Measurements from ENCODE around the gene TUBB8B. TPM values are rescaled to one million over a fixed set of nuclear protein-coding genes. Genes with fewer than 3 reads are reported as not detected.
"Not testable (repeated sequence)": the region's sequence is repeated elsewhere in the genome, so short reads cannot be mapped to it uniquely, and the experiment has no call there.

The TUBB8B gene
- total RNA-seq = not detected
- long read RNA-seq = 0 reads

GRCh38 chr18:49176-49665 is at the start of gene TUBB8B:
Gene TUBB8B, minus strand, starts transcription at chr18:49615. Its CDS starts 58 bp downstream, at chr18:49557.
- intact Hi-C loops (cut with DNase I); ATAC-seq: not testable (repeated sequence)
- peak; percentile 32 for DNase-seq (ENCODE audit: missing footprints)

DNA sequence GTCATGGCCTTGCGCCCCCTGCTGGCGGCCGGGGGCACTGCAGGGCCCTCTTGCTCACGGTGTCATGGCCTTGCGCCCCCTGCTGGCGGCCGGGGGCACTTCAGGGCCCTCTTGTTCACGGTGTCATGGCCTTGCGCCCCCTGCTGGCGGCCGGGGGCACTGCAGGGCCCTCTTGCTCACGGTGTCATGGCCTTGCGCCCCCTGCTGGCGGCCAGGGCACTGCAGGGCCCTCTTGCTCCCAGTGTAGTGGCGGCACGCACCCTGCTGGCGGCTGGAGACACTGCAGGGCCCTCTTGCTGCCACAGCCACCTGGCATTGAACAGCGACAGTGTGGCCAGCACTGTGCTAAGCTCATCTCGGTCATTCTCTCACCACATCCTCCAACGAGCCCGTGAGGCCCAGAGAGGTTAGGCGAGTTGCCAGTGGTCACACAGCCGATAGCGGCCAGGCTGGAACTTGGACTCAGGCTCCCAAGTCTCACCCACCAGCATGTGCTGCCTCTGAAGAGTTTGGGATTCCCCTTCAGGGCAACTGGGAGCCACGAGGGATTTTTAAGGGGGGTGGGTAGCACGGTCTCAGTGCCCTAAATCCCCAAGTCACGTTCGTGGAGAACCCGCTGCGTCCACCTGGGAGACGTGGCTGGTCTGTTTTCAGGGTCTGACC is 48.0 kb upstream of the TUBB8B start:
- intact Hi-C loops (cut with DNase I); ATAC-seq; DNase-seq (ENCODE audit: missing footprints): not testable (repeated sequence)

DNA sequence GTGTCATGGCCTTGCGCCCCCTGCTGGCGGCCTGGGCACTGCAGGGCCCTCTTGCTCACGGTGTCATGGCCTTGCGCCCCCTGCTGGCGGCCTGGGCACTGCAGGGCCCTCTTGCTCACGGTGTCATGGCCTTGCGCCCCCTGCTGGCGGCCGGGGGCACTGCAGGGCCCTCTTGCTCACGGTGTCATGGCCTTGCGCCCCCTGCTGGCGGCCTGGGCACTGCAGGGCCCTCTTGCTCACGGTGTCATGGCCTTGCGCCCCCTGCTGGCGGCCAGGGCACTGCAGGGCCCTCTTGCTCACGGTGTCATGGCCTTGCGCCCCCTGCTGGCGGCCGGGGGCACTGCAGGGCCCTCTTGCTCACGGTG is 47.3 kb upstream of the TUBB8B start:
- ATAC-seq; intact Hi-C loops (cut with DNase I); DNase-seq (ENCODE audit: missing footprints): not testable (repeated sequence)

DNA sequence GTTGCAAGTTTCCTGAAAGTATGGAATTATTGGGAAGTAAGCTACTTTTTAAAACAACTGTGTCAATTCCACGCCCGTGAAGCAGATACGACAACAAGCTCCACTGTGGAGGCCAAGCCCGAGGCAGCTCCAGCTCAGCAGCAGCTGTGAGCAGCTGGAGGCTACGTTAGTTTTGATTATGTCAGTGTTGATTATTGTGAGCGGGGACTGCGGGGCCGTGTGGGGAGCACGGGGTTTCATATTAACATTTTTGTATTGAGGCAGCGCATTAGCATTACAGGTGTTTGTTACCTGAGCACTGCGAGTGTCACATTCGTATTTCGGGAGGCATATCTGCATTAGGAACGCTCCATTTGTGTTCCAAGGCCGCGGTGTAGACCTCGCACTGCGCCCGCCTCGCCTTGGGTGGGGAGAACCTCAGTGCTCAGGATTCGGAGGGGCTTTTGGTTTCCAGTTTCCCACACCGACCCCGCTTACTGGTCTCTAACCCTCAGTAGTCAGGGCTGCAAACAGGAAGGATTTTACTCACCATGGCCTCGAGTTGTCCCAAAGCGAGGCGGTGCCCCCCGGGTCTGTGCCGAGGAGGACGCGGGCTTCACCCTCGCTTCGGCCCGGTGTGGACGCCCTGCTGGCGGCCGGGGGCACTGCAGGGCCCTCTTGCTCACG is 46.8 kb upstream of the TUBB8B start:
- intact Hi-C loops (cut with DNase I); DNase-seq (ENCODE audit: missing footprints); ATAC-seq: not testable (repeated sequence)

GRCh38 chr18:95580-95979 is 46.2 kb upstream of the TUBB8B start:
- DNase-seq (ENCODE audit: missing footprints); ATAC-seq; intact Hi-C loops (cut with DNase I): not testable (repeated sequence)

DNA sequence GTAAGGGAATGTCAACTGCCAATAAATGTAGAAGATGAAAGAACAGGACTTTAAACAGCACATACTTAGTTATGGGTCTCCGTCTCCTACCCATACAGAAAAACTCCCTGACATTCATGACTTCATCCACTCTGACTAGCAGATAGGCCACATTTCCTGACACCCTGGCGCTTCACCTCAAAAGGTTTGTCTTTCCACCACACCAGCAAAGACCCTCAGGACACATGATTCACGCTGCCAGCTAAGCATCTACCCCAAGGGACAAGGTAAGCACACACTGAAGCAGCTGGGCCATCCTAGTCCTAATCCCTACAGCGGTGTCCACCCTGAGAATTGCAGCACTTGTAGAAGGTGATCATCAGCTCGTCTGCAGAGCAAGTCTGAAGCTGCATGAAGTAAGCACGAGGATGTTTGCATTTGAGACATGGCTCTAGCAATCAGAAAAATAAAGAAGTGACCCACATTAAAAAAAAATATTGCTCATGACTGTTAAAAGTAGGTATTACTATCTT is 44.5 kb upstream of the TUBB8B start:
- intact Hi-C loops (cut with DNase I); ATAC-seq; DNase-seq (ENCODE audit: missing footprints): not testable (repeated sequence)

GRCh38 chr18:91561-91960 is 42.1 kb upstream of the TUBB8B start:
- ATAC-seq; intact Hi-C loops (cut with DNase I); DNase-seq (ENCODE audit: missing footprints): not testable (repeated sequence)

DNA sequence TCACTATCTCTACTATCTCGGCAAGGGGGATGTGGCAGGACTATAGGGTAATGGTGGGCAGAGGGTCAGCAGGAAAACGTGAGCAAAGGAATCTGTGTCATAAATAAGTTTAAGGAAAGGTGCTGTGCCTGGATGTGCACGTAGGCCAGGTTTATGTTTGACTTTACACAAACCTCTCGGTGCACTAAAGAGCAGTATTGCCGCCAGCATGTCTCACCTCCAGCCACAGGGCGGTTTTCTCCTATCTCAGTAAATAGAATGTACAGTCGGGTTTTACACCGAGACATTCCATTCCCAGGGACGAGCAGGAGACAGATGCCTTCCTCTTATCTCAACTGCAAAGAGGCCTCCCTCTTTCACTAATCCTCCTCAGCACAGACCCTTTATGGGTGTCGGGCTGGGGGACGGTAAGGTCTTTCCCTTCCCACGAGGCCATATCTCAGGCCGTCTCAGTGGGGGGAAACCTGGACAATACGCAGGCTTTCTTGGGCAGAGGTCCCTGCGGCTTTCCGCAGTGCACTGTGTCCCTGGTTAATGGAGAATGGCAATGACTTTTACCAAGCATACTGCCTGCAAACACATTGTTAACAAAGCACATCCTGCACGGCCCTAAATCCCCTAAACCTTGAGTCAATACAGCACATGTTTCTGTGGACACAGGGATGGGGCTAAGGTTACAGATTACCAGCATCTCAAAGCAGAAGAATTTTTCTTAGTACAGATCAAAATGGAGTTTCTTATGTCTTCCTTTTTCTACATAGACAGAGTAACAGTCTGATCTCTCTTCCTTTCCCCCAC is 41.2 kb upstream of the TUBB8B start:
- intact Hi-C loops (cut with DNase I); ATAC-seq; DNase-seq (ENCODE audit: missing footprints): not testable (repeated sequence)

GRCh38 chr18:89124-89523 is 39.7 kb upstream of the TUBB8B start:
- intact Hi-C loops (cut with DNase I); ATAC-seq; DNase-seq (ENCODE audit: missing footprints): not testable (repeated sequence)

GRCh38 chr18:84801-85200 is 35.4 kb upstream of the TUBB8B start:
- intact Hi-C loops (cut with DNase I); DNase-seq (ENCODE audit: missing footprints); ATAC-seq: not testable (repeated sequence)

DNA sequence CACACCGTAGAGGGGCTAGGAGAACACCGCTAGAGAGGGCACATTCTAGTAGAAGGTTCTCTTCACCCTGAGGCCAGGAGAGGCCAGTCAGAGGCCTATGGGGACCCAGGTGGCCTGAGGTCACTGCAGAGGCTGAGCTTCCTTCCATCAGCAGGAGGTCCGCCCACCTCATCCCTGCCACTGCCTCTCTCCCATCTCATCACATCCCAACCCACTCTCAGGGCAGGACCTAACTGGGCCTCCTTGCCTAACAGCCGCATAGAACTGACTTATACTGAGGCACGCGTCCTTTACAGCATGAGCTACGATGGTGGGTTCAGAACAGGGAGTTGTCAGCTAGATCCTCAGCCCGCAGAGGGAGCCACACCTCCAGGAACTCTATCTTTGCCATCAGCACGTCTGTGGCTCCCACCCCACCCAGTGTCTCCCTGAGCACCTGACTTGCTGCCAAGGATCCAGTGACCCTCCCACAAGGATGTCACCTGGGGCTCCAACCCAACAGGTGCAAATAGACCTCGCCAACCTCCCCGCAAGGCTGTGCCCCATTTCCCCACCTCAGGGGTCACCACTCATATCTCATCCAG is 33.3 kb upstream of the TUBB8B start:
- DNase-seq (ENCODE audit: missing footprints); ATAC-seq; intact Hi-C loops (cut with DNase I): not testable (repeated sequence)

DNA sequence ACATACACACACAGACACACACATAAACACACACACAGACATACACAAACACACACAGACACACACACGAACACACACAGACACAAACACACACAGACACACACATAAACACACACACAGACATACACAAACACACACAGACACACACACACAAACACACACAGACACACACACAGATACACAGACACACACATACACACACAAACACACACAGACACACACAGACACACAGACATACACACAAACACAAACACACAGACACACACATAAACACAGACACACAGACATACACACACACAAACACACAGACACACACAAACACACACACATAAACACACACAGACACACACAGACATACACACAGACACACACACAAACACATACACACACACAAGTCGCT is 31.5 kb upstream of the TUBB8B start:
- intact Hi-C loops (cut with DNase I); DNase-seq (ENCODE audit: missing footprints); ATAC-seq: not testable (repeated sequence)

DNA sequence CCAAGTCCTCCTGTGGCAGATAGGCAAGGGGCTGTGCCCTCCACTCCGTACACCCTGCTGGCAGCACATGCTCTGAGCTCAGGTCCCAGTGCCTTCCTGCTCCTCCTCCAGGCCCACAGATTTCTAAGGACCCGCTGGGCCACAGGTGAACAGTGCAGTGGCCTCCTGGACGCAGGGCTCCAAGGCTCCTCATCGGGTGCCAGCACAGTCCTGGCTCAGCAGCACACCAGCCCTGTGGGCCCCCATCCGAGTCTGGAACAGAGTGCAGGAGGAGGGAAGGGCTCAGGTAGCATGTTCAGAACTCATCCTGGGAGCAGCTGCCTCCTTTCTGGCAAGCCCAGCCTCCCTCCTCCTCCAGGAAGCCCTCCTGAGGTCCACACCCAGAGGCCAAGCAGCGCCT is 30.8 kb upstream of the TUBB8B start:
- intact Hi-C loops (cut with DNase I); DNase-seq (ENCODE audit: missing footprints); ATAC-seq: not testable (repeated sequence)

DNA sequence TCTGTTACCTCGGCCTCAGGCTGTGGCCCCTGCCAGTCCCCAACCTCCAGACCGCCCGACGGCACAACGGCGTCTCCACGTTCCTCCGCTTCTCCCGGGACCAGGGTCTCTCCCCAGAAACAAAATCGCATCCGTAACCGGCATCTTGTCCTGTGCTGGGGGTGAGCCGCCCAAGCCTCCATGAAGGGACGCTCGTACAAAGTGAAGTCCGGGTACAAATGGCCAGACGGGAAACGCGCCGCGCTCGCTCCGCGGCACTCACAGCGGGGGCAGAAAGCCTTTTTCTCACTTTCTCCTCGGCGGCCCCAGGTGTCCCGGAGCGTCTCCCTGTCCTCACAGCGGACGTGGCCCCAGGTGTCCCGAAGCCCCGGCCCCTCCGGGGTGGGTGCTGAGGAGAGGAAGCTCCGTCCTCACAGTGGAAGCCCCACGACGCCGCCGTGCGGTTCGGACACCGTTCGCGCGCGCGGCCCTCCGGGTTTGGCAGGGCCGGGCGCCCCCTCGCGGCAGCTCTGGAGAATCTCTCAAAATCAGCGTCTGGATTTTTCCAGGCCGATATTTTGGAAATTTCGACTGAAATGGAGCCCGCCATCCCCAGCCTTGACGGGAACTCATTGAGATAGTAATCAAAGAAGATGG is 26.2 kb upstream of the TUBB8B start:
- ATAC-seq; DNase-seq (ENCODE audit: missing footprints); intact Hi-C loops (cut with DNase I): not testable (repeated sequence)

DNA sequence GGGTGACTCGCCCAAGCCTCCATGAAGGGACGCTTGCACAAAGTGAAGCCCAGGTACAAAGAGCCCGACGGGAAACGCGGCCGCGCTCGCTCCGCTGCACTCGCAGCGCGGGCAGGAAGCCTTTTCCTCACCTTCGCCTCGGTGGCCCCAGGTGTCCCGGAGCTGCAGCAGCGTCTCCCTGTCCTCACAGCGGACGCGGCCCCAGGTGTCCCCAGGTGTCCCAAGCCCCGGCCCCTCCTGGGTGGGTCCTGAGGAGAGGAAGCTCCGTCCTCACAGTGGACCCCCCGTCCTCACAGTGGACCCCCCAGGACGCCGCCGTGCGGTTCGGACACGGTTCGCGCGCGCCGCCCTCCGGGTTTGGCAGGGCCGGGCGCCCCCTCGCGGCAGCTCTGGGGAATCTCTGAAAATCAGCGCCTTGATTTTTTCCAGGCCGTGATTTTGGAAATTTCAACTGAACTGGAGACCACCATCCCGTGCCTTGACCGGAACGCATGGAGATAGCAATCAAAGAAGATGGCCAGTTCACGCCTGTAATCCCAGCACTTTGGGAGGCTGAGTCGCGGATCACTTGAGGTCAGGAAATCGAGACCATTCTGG is 23.9 kb upstream of the TUBB8B start:
- DNase-seq (ENCODE audit: missing footprints); intact Hi-C loops (cut with DNase I); ATAC-seq: not testable (repeated sequence)

- ATAC-seq; DNase-seq (ENCODE audit: missing footprints); intact Hi-C loops (cut with DNase I): not testable (repeated sequence)
Observed at GRCh38 chr18:67701-68100, 18.3 kb upstream of the TUBB8B start.

- ATAC-seq; intact Hi-C loops (cut with DNase I); DNase-seq (ENCODE audit: missing footprints): not testable (repeated sequence)
Observed at GRCh38 chr18:64279-64678, 14.9 kb upstream of the TUBB8B start.
